Measurements from ENCODE around the gene GTPBP1. TPM values are rescaled to one million over a fixed set of nuclear protein-coding genes. Genes with fewer than 3 reads are reported as not detected.

Gene GTPBP1
- total RNA-seq, 1 donor from 2014 or later = 60.1 TPM

- Mint-ChIP-seq H3K4me1 (ENCODE audit: unreplicated experiment) (no peaks in the 10 kb centered on the region), H3K27me3 (no peaks in the 10 kb centered on the region), H3K9me3 (no peaks in the 10 kb centered on the region), H3K27ac (no peak overlapping the region), H3K4me3 (no peak overlapping the region), H3K36me3 (peaks cover 12% of the 10 kb centered on the region)
- TF ChIP-seq CTCF (conservative IDR thresholded peaks at IDR 0.05) = no peak
- DNase-seq (ENCODE audit: extremely low spot score, unreplicated experiment) = no peak
These were observed 29.9 kb upstream of the GTPBP1 start for GRCh38 chr22:38675833-38676232.

- no peaks in the 10 kb centered on the region for H3K27me3 Mint-ChIP-seq
- peak within 1 kb of the TSS; percentile 94 for H3K27ac Mint-ChIP-seq
- H3K9me3 Mint-ChIP-seq = no peaks in the 10 kb centered on the region
- peaks cover 9% of the 10 kb centered on the region for H3K4me1 Mint-ChIP-seq (ENCODE audit: unreplicated experiment)
- peaks cover 26% of the 10 kb centered on the region for H3K36me3 Mint-ChIP-seq
- peak; percentile 89 for DNase-seq (ENCODE audit: extremely low spot score, unreplicated experiment)
- peak within 1 kb of the TSS; percentile 99 for H3K4me3 Mint-ChIP-seq
- peak; percentile 55 for TF ChIP-seq CTCF (conservative IDR thresholded peaks at IDR 0.05)
These were observed 24.0 kb upstream of the GTPBP1 start, which contains the start of gene TOMM22 for GRCh38 chr22:38681582-38682335. Gene TOMM22, plus strand, starts transcription at chr22:38681957. Its CDS starts 22 bp downstream, at chr22:38681979.

- peaks cover 9% of the 10 kb centered on the region for H3K4me1 Mint-ChIP-seq (ENCODE audit: unreplicated experiment)
- no peaks in the 10 kb centered on the region for H3K9me3 Mint-ChIP-seq
- no peak for TF ChIP-seq CTCF (conservative IDR thresholded peaks at IDR 0.05)
- peaks cover 36% of the 10 kb centered on the region for H3K36me3 Mint-ChIP-seq
- DNase-seq (ENCODE audit: extremely low spot score, unreplicated experiment) = no peak
- H3K27me3 Mint-ChIP-seq = no peaks in the 10 kb centered on the region
- H3K27ac Mint-ChIP-seq = no peak overlapping the region
- H3K4me3 Mint-ChIP-seq = peak overlapping the region; percentile 25
These were observed 20.8 kb upstream of the GTPBP1 start for GRCh38 chr22:38684895-38685294.

- Mint-ChIP-seq H3K27ac (no peak overlapping the region), H3K36me3 (peaks cover 36% of the 10 kb centered on the region), H3K9me3 (no peaks in the 10 kb centered on the region), H3K27me3 (no peaks in the 10 kb centered on the region), H3K4me3 (peak overlapping the region; percentile 25), H3K4me1 (ENCODE audit: unreplicated experiment) (peaks cover 9% of the 10 kb centered on the region)
- no peak for TF ChIP-seq CTCF (conservative IDR thresholded peaks at IDR 0.05)
- no peak for DNase-seq (ENCODE audit: extremely low spot score, unreplicated experiment)
These were observed 20.0 kb upstream of the GTPBP1 start for GRCh38 chr22:38685761-38686160.

GRCh38 chr22:38689651-38690050, 16.1 kb upstream of the GTPBP1 start:
- no peak for TF ChIP-seq CTCF (conservative IDR thresholded peaks at IDR 0.05)
- Mint-ChIP-seq H3K9me3 (no peaks in the 10 kb centered on the region), H3K36me3 (peaks cover 21% of the 10 kb centered on the region), H3K4me1 (ENCODE audit: unreplicated experiment) (peaks cover 4% of the 10 kb centered on the region), H3K4me3 (no peak overlapping the region), H3K27me3 (no peaks in the 10 kb centered on the region), H3K27ac (no peak overlapping the region)
- no peak for DNase-seq (ENCODE audit: extremely low spot score, unreplicated experiment)
